Kidney glomerular epithelial cell (primary cell): ENCODE data around the gene TBC1D25.

Source experiments
- DNase-seq: peaks from one replicate; lab custom pipeline; 2025; lab: John Stamatoyannopoulos, UW

Gene TBC1D25

GRCh38 chrX:48560056-48560455 lies 20.5 kb downstream of the TBC1D25 start:
- no peak for DNase-seq

- no peak for DNase-seq
Measured at GRCh38 chrX:48560681-48561080, 21.2 kb downstream of the TBC1D25 start.

- no peak for DNase-seq
Measured at GRCh38 chrX:48569958-48570357, 30.4 kb downstream of the TBC1D25 start.

GRCh38 chrX:48573690-48574269 lies 34.3 kb downstream of the TBC1D25 start:
- no peak for DNase-seq

GRCh38 chrX:48574270-48575266 lies 35.1 kb downstream of the TBC1D25 start, which contains the start of gene RBM3:
Gene RBM3, plus strand, starts transcription at chrX:48574484. Its CDS starts 697 bp downstream, at chrX:48575181.
- DNase-seq = peak; percentile 59

- no peak for DNase-seq
Measured at GRCh38 chrX:48575642-48576041, 36.1 kb downstream of the TBC1D25 start.

- no peak for DNase-seq
Measured at GRCh38 chrX:48576108-48576507, 36.6 kb downstream of the TBC1D25 start.

- no peak for DNase-seq
Measured at GRCh38 chrX:48578661-48579128, 39.2 kb downstream of the TBC1D25 start.

GRCh38 chrX:48579259-48579658 lies 39.7 kb downstream of the TBC1D25 start:
- DNase-seq = no peak

- DNase-seq = no peak
Measured at GRCh38 chrX:48580662-48581061, 41.1 kb downstream of the TBC1D25 start.

- no peak for DNase-seq
Measured at GRCh38 chrX:48584698-48585097, 45.2 kb downstream of the TBC1D25 start.

- DNase-seq = no peak
Measured at GRCh38 chrX:48589482-48590162, 50.1 kb downstream of the TBC1D25 start.

GRCh38 chrX:48590203-48591103 lies 50.9 kb downstream of the TBC1D25 start:
- DNase-seq = no peak

GRCh38 chrX:48591255-48591791 lies 51.8 kb downstream of the TBC1D25 start:
- DNase-seq = no peak

- DNase-seq = no peak
Measured at GRCh38 chrX:48592971-48593370, 53.5 kb downstream of the TBC1D25 start.

GRCh38 chrX:48595929-48596328 lies 56.4 kb downstream of the TBC1D25 start:
- DNase-seq = no peak

- peak; percentile 87 for DNase-seq
Measured at GRCh38 chrX:48597353-48598264, 58.1 kb downstream of the TBC1D25 start, which contains the start of gene WDR13. Gene WDR13, plus strand, starts transcription at chrX:48597492. Its CDS starts 505 bp downstream, at chrX:48597997.

- DNase-seq = no peak
Measured at GRCh38 chrX:48598614-48599013, 59.1 kb downstream of the TBC1D25 start.

GRCh38 chrX:48599341-48599740 lies 59.8 kb downstream of the TBC1D25 start:
- DNase-seq = no peak

- DNase-seq = no peak
Measured at GRCh38 chrX:48600226-48600625, 60.7 kb downstream of the TBC1D25 start.
